Erythroblast (primary cell): ENCODE results near the gene NNMT.

ENCODE experiments used
- GATA1 ChIP-seq: IDR thresholded peaks from 2 replicates; pipeline ENCODE4 v1.6.1; 2011; ENCODE audit warnings: low read depth, mild to moderate bottlenecking, control low read depth, low read length, moderate library complexity
- POLR2A ChIP-seq: IDR thresholded peaks from 2 replicates; pipeline ENCODE4 v1.6.1; 2011; ENCODE audit warnings: mild to moderate bottlenecking, low read length

GRCh38 chr11:114254571-114255146 is 41.5 kb upstream of the NNMT start:
- no peak for TF ChIP-seq POLR2A
- no peak for TF ChIP-seq GATA1
